Naive B cell (primary cell): ENCODE measurements around the gene AGTR1. TPM values are rescaled to one million over a fixed set of nuclear protein-coding genes. Genes with fewer than 3 reads are reported as not detected.
A peak's percentile ranks its signal among the peaks of the same experiment; 100 is the strongest.

Source experiments
- ATAC-seq, 2 donors: fragments of 150-1000 bp; cut with Tn5 transposase; 2 replicates each; pipeline ENCODE4 v1.10.0; 2021; ENCODE audit warnings: low read depth in 2 of 2, mild to moderate bottlenecking in 2 of 2, moderate library complexity in 2 of 2
- DNase-seq: peaks from one replicate; pipeline ENCODE4 v3.0.0; 2022
- H3K27ac Mint-ChIP-seq, 6 donors: one replicate each; pipeline ENCODE4 v1.8.0; 2020 to 2022; ENCODE audit warnings: mild to moderate bottlenecking in 6 of 6, mixed read lengths in 6 of 6, moderate library complexity in 5 of 6, inconsistent platforms in 2 of 6
- H3K27me3 Mint-ChIP-seq, 3 donors: one replicate each; pipeline ENCODE4 v1.8.0; 2021 to 2022; ENCODE audit warnings: mixed read lengths in 3 of 3, mild to moderate bottlenecking in 1 of 3
- H3K36me3 Mint-ChIP-seq, 2 donors: one replicate each; pipeline ENCODE4 v1.8.0; 2020 to 2022; ENCODE audit warnings: mixed read lengths in 2 of 2, inconsistent platforms in 1 of 2, mild to moderate bottlenecking in 1 of 2
- H3K4me1 Mint-ChIP-seq, 3 donors: one replicate each; pipeline ENCODE4 v1.8.0; 2020 to 2022; ENCODE audit warnings: mixed read lengths in 3 of 3, inconsistent platforms in 1 of 3, mild to moderate bottlenecking in 1 of 3, moderate library complexity in 1 of 3
- H3K4me3 Mint-ChIP-seq, 8 donors: one replicate each; pipeline ENCODE4 v1.8.0; 2020 to 2022; ENCODE audit warnings: mild to moderate bottlenecking in 8 of 8, mixed read lengths in 8 of 8, moderate library complexity in 8 of 8, inconsistent platforms in 2 of 8
- H3K9me3 Mint-ChIP-seq, 7 donors: one replicate each; pipeline ENCODE4 v1.8.0; 2020 to 2022; ENCODE audit warnings: mixed read lengths in 7 of 7, mild to moderate bottlenecking in 5 of 7, inconsistent platforms in 2 of 7, moderate library complexity in 1 of 7
- polyA plus RNA-seq, 6 donors: library from polyadenylated mRNA; unstranded; fragments of 300-500 nt; fragmentation: Illumina TruSeq; gene quantifications; one replicate each; pipeline ENCODE4 v1.2.3, GENCODE V29; 2021; ENCODE audit warnings: low read depth in 6 of 6

The AGTR1 gene
- polyA plus RNA-seq, 6 donors from 2014 or later, result not detected

DNA sequence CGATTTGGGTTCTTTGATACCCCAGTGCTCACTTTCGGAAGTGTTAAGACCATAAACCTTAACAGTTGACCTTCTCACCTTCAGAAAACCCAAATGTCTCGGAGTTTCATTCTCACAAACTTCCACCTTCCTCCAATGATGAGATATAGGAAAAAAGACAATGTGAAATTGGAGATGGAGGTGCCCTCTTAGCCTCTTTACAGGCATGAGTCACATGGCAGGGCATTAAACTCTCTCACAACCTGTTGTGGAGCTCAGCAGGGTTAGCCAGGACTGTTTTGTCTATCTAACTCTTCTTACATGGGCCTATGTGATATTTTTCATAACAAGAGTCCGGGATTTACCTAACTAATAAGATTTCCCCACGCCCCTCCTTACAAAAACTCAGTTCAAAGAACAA is 10.7 kb downstream of the AGTR1 start:
- H3K36me3 Mint-ChIP-seq, result no peaks in the 10 kb centered on the region
- DNase-seq, result no peak
- H3K27me3 Mint-ChIP-seq, result no peaks in the 10 kb centered on the region
- no peak overlapping the region for H3K27ac Mint-ChIP-seq
- H3K9me3 Mint-ChIP-seq, result no peaks in the 10 kb centered on the region
- H3K4me1 Mint-ChIP-seq, result no peaks in the 10 kb centered on the region
- no peak for ATAC-seq
- no peak overlapping the region for H3K4me3 Mint-ChIP-seq

DNA sequence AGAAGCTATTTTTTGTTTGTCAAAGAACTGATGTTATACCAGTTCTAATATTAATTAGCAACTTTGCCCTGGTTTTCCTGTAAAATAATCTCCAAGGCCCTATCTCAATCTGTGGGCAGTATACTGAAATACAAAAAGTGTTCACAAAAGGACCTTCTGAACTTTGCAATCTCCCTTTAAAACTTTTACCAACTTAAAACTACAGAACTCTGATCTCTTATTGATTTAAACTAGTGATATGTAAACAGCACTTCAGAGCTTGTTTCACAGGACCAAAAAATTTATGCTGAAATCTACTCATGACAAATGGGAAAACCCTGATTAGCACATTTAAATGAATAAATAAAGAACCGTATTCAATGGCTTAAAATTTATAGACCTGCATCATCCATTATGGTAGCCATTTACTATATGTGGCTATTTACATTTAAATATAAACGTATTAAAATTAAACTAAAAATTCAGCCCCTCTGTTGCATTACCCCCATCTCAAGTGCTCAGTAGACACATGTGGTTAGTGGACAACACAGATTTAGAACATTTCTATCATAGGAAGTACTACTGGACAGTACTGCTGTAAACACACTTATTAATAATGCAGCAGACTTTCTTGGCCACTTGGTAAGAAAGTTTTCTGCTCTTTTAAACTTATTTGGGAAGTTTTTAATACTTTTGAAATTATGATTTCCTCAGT is 12.0 kb downstream of the AGTR1 start:
- no peaks in the 10 kb centered on the region for H3K9me3 Mint-ChIP-seq
- no peak overlapping the region for H3K27ac Mint-ChIP-seq
- ATAC-seq (no peak), DNase-seq (no peak)
- peaks cover 0 to 5% (median 0%) of the 10 kb centered on the region in 3 donors for H3K27me3 Mint-ChIP-seq
- H3K36me3 Mint-ChIP-seq, result no peaks in the 10 kb centered on the region
- no peak overlapping the region for H3K4me3 Mint-ChIP-seq
- H3K4me1 Mint-ChIP-seq, result no peaks in the 10 kb centered on the region

DNA sequence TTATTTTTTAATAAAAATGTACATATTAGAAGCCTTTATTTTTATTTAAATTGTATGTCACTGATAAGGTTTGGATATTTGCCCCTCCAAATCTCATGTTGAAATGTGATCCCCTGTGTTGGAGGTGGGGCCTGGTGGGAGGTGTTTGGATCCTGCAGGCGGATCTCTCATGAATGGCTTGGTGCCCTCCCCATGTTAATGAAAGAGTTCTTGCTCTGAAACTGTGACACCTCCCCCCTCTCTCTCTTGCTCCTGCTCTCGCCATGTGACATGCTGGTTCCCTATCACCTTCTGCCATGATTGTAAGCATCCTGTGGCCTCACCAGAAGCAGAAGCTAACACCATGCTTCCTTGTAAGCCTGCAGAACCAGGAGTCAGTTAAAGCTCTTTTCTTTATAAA is 13.0 kb downstream of the AGTR1 start:
- Mint-ChIP-seq H3K27me3 (peaks cover 0 to 5% (median 0%) of the 10 kb centered on the region in 3 donors), H3K9me3 (no peaks in the 10 kb centered on the region), H3K27ac (no peak overlapping the region), H3K4me3 (no peak overlapping the region), H3K4me1 (no peaks in the 10 kb centered on the region), H3K36me3 (no peaks in the 10 kb centered on the region)
- ATAC-seq (no peak), DNase-seq (no peak)

DNA sequence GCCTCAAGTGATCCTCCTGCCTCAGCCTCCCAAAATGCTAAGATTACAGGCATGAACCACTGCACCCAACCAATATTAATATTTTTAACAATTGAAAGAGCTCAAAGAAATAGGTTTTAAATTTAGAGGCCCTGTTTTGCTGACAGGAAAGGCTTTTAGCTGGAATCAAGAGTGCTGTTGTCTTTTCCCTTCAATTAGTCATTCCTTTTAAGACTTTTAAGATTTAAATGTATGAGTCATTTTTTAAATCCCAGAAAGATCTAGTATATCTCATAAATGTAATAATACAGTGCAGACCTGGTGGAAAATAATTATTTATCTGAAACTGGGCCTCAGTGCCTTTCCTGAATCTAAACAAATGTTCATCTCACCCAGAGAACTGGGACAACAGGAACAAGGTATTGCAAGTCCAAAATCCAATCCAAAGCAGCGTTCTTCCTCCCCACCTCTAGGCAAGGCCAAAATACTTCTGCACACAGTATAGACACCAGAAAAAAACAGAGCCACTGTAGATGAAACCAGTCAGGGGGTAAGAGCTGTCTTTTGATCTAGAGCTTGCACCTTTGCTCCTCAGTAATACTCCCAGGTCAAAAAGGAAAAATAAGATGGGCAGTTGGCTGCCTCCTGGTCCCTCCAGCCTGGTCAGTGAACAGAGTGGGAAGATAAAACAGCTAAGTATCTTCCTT is 14.4 kb downstream of the AGTR1 start:
- H3K36me3 Mint-ChIP-seq, result no peaks in the 10 kb centered on the region
- no peak for ATAC-seq

DNA sequence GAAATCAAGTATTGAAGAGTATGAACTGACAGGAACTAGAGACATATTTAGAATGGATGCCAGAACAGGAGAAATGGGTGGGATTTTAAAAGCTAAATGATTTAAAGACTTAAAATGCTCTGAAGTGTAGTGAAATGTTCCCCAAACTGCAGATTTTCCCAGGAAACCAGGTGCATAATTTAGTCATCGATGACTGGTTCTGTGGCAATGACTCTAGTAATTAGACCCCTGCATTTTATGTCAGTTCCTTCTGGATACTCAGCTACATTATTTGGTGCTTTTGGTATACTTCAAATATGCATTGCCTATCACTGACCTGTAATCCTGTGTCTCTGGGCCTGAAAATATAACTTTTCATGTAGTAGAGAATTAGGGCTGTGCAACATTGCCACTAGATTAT is 16.8 kb downstream of the AGTR1 start:
- Mint-ChIP-seq H3K36me3 (no peaks in the 10 kb centered on the region), H3K27me3 (peaks cover 0 to 10% (median 0%) of the 10 kb centered on the region in 3 donors), H3K4me1 (no peaks in the 10 kb centered on the region), H3K4me3 (no peak overlapping the region), H3K27ac (no peak overlapping the region), H3K9me3 (no peaks in the 10 kb centered on the region)
- DNase-seq (no peak), ATAC-seq (no peak)

More for the DNA sequence above, 14.4 kb downstream of the AGTR1 start:
- peaks cover 0 to 5% (median 0%) of the 10 kb centered on the region in 3 donors for H3K27me3 Mint-ChIP-seq
- H3K4me3 Mint-ChIP-seq, result no peak overlapping the region
- no peaks in the 10 kb centered on the region for H3K9me3 Mint-ChIP-seq
- no peak for DNase-seq
- no peak overlapping the region for H3K27ac Mint-ChIP-seq
- no peaks in the 10 kb centered on the region for H3K4me1 Mint-ChIP-seq

DNA sequence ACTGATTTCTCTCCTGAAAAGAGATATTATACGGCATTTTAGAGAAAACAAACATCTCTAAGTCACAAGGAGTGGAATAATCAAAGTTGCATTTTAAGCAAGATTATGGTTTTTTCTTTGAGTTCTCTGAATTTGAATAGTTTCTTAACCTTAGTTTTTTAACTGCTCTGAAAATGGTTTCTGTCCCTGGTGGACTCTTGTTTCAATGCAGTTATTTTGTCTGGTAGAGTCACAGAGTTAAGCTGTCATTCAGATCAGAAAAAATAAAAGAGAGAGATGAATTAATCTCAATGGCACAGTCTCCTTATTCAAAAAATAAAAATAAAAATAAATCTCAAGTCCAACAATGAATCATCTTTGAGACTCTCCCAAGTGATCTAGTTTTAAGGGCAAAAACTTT is 19.0 kb downstream of the AGTR1 start:
- DNase-seq (no peak), ATAC-seq (no peak)
- Mint-ChIP-seq H3K27ac (no peak overlapping the region), H3K4me3 (no peak overlapping the region), H3K9me3 (no peaks in the 10 kb centered on the region), H3K4me1 (no peaks in the 10 kb centered on the region), H3K36me3 (no peaks in the 10 kb centered on the region), H3K27me3 (peaks cover 0 to 10% (median 4%) of the 10 kb centered on the region in 3 donors)

DNA sequence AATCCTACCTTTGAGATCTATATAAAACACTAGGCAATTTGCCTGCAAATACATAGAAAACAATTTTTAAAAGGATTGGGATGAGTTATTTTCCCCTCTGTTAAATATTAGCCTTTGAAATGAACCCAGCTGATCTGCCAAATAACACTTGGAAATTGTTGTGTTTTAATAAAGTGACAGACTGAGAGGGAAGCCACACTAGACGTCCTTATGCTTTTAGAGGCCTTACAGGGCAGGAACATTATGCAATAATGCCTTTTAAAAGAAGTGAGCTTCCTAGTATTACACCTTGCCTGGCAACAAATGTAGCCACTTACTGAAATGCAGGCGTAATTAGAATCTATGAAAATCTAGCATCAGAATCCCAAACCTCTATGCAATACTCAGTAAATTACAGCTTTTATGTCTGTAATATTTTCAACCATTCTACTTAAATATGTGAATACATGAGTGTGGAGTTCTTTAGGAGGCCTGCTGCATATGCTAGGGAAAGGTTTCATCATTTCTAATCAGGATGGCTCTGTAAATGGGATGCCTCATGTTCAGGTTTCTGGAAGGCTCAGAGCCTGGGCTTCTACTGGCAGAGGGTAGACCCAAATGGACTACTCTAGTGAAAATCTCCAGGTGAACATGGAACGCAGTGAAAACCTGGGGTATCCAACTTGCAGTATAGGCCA is 20.3 kb downstream of the AGTR1 start:
- DNase-seq (no peak), ATAC-seq (no peak)
- Mint-ChIP-seq H3K27ac (no peak overlapping the region), H3K27me3 (peaks cover 0 to 10% (median 4%) of the 10 kb centered on the region in 3 donors), H3K9me3 (peaks cover 0 to 6% (median 0%) of the 10 kb centered on the region in 7 donors), H3K4me3 (no peak overlapping the region), H3K4me1 (no peaks in the 10 kb centered on the region), H3K36me3 (no peaks in the 10 kb centered on the region)

DNA sequence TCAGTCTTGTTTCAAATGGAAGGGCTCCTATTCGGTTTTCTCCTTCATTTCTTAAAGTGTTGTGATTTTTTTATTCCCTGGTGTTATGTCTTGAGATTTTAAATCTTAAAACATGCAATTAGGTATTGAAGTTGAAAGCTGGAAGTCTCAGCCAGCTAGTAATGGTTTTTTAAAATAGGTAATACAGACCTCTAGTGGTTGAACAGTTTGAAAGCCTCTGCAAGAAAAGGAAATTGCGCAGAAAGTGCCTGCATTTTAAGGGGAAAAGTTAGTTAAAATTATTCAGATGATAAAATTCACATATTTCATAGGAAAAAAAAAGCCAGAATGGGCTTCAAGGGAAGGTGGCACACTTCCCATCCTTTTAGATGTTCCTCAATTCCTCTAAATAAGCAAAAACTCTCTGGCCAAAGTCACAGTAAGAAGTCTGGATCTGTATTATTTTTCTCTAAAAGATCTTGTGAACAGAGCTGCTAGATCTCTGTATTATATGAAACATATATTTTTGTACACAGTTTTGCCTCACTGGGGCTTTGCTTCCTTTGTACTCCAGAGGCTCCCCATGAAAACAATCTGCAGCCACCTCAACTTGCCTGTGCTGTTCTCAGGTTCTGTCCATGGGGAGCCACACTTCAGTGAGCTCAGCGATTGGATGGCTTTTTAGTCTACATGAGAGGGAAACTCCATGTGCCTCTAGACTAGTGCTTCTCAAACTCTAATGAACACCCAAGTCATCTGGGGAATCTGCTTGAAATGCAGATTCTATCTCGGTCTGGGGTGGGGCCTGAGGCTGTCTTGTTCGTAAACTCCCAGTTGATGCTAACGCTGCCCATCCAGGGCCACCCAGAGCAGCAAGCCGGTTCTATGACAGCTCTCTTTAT is 21.5 kb downstream of the AGTR1 start:
- DNase-seq (no peak), ATAC-seq (no peak)
- H3K27ac Mint-ChIP-seq, result no peak overlapping the region
- H3K27me3 Mint-ChIP-seq, result peaks cover 0 to 6% (median 4%) of the 10 kb centered on the region in 3 donors
- H3K9me3 Mint-ChIP-seq, result peaks cover 0 to 6% (median 0%) of the 10 kb centered on the region in 7 donors
- no peaks in the 10 kb centered on the region for H3K4me1 Mint-ChIP-seq
- no peak overlapping the region for H3K4me3 Mint-ChIP-seq
- H3K36me3 Mint-ChIP-seq, result no peaks in the 10 kb centered on the region

DNA sequence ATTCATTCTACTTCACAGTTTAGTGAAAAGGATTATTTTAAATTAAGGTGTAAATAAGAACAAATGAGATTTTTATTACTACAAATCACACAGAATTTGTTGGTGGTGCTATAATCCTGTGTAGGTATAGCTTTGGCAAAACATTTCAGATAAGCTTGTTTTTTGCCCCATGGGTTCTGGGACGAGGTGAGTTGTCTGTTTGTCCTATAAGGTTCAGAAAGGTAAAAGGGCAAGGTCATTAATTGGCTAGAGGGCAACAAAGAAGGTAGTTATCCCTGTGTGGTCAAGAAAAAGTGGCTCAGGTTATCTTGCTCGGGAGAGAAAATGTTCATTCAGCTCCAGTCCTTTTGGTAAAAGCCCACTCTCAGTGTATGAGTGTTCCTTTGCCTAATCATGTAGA is 23.2 kb downstream of the AGTR1 start:
- no peak for ATAC-seq
- Mint-ChIP-seq H3K36me3 (no peaks in the 10 kb centered on the region), H3K4me3 (no peak overlapping the region), H3K27me3 (peaks cover 0 to 4% (median 4%) of the 10 kb centered on the region in 3 donors), H3K27ac (peak overlapping the region in 1 of 6 donors; percentile 13), H3K9me3 (peaks cover 0 to 6% (median 0%) of the 10 kb centered on the region in 7 donors), H3K4me1 (no peaks in the 10 kb centered on the region)
- no peak for DNase-seq

DNA sequence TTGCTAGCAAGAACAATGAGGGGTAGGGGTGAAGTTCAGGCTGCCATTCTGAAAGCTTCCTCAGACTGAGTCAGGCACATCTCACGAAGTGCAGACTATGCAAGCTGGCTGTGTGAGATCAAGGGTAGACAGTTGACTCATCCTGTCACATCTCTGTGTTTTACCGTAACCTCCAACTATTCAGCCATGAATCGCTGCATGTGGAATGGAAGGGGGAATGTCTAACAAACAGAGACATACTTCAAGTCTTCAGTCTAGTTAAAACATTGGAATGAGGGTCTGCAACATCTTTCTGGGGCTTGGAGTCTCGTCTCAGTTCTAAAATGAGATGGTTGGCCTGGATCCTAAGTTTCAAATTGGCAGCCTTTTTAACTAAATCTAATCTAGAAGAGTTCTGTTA is 25.9 kb downstream of the AGTR1 start:
- H3K27me3 Mint-ChIP-seq, result peaks cover 0 to 8% (median 0%) of the 10 kb centered on the region in 3 donors
- H3K27ac Mint-ChIP-seq, result no peak overlapping the region
- no peak overlapping the region for H3K4me3 Mint-ChIP-seq
- H3K4me1 Mint-ChIP-seq, result no peaks in the 10 kb centered on the region
- peaks cover 0 to 6% (median 0%) of the 10 kb centered on the region in 7 donors for H3K9me3 Mint-ChIP-seq
- no peak for DNase-seq
- no peaks in the 10 kb centered on the region for H3K36me3 Mint-ChIP-seq
- no peak for ATAC-seq

DNA sequence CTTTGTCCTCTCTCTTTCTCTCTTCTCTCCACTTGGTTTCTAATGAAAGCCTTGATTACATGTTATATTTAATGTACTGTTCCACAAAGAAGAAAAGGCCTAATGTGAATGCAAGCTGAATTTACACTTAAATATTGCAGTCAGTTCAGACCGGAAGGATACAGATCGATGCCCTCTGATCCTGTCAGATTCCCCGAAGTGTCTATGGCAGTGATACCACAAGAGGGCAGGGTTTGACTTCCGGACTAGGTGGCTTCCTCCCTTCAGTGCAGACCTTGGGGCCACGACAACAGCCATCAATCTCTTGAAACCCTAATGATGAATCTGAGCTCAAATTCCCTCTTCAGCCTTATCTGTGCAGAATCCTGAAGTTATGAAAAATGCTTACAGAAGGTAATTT is 29.5 kb downstream of the AGTR1 start:
- peak overlapping the region in 1 of 6 donors; percentile 81 for H3K27ac Mint-ChIP-seq
- no peaks in the 10 kb centered on the region for H3K36me3 Mint-ChIP-seq
- no peak for DNase-seq
- H3K27me3 Mint-ChIP-seq, result peaks cover 0 to 4% (median 0%) of the 10 kb centered on the region in 3 donors
- no peaks in the 10 kb centered on the region for H3K4me1 Mint-ChIP-seq
- no peak for ATAC-seq
- H3K9me3 Mint-ChIP-seq, result peaks cover 0 to 6% (median 0%) of the 10 kb centered on the region in 7 donors
- H3K4me3 Mint-ChIP-seq, result no peak overlapping the region

DNA sequence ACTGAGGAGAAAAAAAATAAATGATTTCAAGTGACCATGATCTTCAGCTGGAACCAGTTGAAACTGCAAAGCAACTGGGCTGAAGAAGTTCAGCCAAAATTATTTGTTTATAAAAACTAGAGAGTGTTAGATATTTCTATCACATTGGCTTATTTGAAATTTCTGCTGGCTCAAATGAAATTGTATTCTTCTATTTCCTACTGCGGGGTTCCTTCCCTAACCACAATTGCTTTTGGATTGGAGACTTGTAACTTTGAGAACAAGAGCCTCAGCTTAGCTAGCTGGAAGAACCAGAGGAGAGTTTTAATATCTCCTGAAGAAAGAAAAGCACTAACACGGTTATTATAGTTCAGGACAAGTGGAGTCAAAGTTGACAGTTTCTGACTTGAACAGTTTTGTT is 31.1 kb downstream of the AGTR1 start:
- H3K36me3 Mint-ChIP-seq, result no peaks in the 10 kb centered on the region
- H3K4me3 Mint-ChIP-seq, result no peak overlapping the region
- no peaks in the 10 kb centered on the region for H3K4me1 Mint-ChIP-seq
- peaks cover 0 to 3% (median 0%) of the 10 kb centered on the region in 7 donors for H3K9me3 Mint-ChIP-seq
- H3K27ac Mint-ChIP-seq, result no peak overlapping the region
- no peak for ATAC-seq
- DNase-seq, result no peak
- H3K27me3 Mint-ChIP-seq, result peaks cover 0 to 4% (median 0%) of the 10 kb centered on the region in 3 donors

DNA sequence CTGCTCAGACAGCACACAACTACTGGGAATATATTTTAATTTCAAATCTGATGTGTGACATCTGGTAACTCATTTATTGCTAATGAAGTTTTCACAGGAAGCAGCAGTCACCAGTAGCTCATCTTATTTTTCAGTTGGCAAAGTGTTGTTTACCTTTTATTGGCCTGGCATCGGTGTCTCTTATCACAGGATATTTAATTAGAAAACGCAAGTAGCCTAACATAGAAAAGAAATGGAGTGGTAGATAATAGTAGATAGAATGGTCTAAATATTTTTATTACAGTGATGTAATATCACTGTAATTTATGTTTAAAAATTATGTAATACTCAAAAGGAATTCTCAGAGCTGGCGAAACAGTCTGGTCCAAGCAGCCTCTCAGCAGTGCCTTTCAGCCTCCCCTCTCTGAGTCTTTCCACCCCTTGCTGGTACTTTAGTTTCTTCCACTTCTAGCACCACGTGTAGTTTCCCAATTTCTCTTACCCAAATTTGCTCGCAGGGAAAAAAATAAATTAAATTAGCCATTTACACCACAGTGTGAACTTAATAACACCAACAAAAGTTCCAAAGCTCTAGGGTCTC is 31.9 kb downstream of the AGTR1 start:
- peaks cover 0 to 4% (median 0%) of the 10 kb centered on the region in 3 donors for H3K27me3 Mint-ChIP-seq
- H3K4me1 Mint-ChIP-seq, result no peaks in the 10 kb centered on the region
- H3K36me3 Mint-ChIP-seq, result no peaks in the 10 kb centered on the region
- no peaks in the 10 kb centered on the region for H3K9me3 Mint-ChIP-seq
- ATAC-seq, result no peak
- H3K4me3 Mint-ChIP-seq, result no peak overlapping the region
- DNase-seq, result no peak
- H3K27ac Mint-ChIP-seq, result no peak overlapping the region
